GM12864 (cell line): ENCODE measurements around the gene KCNT2.

Experiments used
- DNase-seq: peaks from one replicate; pipeline ENCODE4 v3.0.0-alpha.2; 2011; ENCODE audit warnings: low read depth
- H3K4me3 ChIP-seq: 2 replicates; pipeline ENCODE4 v1.5.1; 2011; ENCODE audit warnings: mild to moderate bottlenecking, low read depth, low read length, control low read depth
- TF ChIP-seq, protein P1 (sequence below): IDR thresholded peaks from 2 replicates; pipeline ENCODE4 v1.5.1; 2011; ENCODE audit warnings: low read depth, mild to moderate bottlenecking, moderate library complexity, low read length, control low read depth, inconsistent platforms; ENCODE audit errors: missing control alignments

KCNT2 gene

GRCh38 chr1:196501760-196502428 lies 106.3 kb downstream of the KCNT2 start:
- TF ChIP-seq, protein P1, sequence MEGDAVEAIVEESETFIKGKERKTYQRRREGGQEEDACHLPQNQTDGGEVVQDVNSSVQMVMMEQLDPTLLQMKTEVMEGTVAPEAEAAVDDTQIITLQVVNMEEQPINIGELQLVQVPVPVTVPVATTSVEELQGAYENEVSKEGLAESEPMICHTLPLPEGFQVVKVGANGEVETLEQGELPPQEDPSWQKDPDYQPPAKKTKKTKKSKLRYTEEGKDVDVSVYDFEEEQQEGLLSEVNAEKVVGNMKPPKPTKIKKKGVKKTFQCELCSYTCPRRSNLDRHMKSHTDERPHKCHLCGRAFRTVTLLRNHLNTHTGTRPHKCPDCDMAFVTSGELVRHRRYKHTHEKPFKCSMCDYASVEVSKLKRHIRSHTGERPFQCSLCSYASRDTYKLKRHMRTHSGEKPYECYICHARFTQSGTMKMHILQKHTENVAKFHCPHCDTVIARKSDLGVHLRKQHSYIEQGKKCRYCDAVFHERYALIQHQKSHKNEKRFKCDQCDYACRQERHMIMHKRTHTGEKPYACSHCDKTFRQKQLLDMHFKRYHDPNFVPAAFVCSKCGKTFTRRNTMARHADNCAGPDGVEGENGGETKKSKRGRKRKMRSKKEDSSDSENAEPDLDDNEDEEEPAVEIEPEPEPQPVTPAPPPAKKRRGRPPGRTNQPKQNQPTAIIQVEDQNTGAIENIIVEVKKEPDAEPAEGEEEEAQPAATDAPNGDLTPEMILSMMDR, result no peak
- DNase-seq, result no peak
- H3K4me3 ChIP-seq, result no peak overlapping the region

DNA sequence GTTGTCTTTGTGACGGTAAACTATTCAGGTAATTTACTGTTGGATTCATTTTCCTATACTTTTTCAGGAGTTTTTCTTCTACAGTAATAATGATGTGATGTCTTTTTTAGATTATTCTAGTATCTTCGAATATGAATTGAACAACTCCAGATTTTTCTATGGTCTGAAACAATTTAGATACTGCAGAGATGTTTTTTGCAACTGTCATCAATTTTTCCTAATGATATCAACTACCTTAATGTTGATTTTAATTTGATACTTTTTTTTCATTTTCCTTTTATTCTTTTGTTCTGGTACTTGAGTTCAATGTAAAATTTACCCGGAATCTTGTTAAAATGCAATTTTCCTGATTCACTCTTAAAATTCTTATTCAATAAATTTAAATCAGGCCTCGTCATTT lies 110.4 kb downstream of the KCNT2 start:
- no peak for DNase-seq
- H3K4me3 ChIP-seq, result no peak overlapping the region
- TF ChIP-seq, protein P1, result no peak

DNA sequence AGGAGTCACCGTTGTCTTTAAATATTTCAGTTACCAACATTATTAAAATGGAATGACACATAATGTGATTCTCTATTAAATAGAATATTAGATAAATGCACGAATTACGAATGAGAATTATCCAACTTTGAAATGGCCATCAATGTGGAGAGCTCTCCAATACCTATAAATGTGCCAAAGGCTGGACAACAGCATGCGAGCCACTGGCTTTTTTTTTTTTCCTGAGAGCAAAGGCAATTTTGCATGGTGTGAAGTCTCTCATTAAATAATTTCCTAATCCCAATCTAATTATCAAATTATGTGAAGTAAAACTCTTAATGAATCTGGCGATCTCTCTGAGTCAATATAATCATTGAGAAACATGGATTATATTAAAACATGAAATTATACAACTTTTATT lies 113.5 kb downstream of the KCNT2 start:
- H3K4me3 ChIP-seq, result no peak overlapping the region
- DNase-seq, result no peak
- TF ChIP-seq, protein P1, result no peak

GRCh38 chr1:196493881-196494280 lies 114.4 kb downstream of the KCNT2 start:
- TF ChIP-seq, protein P1, result no peak
- H3K4me3 ChIP-seq, result no peak overlapping the region
- no peak for DNase-seq

DNA sequence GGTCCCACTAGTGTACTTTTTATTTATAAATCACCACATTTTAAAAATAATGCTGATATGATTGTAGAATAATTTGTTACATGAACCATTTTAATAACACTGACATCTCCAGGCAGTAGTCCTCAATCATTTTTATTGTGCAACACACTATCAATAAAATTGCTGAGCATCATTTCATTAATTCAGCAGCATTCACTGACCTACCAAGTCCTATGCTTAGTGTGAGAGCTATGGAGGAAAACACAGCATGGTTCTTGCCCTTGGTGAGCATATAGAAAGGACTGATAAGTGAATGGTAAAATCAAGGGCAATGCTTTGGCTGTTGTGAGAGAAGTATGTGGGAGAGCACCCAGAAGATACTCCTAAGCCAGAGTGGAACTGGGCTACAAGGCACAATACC lies 119.7 kb downstream of the KCNT2 start:
- DNase-seq, result no peak
- no peak overlapping the region for H3K4me3 ChIP-seq
- TF ChIP-seq, protein P1, result no peak

GRCh38 chr1:196486346-196486745 lies 121.9 kb downstream of the KCNT2 start:
- TF ChIP-seq, protein P1, result no peak
- no peak for DNase-seq

DNA sequence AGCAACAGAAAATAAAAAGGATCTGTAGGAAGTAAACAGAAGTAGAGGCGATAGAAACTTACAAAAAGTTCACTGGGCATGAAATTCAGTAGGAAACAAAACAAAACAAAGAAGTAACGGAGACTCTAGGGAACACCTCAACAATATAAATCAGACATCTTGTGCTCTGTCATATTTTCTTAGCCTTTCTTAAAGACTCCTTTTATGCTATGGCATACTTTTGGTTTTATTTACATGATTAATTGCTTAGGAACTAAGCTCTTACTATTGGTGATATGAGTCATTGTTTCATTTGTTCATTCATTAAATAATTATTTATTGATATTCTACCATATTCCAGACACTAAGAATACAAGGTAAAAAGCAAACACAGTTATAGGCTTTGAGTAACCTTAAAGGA lies 126.6 kb downstream of the KCNT2 start:
- no peak for DNase-seq
- TF ChIP-seq, protein P1, result no peak
- H3K4me3 ChIP-seq, result no peak overlapping the region

More at GRCh38 chr1:196486346-196486745, 121.9 kb downstream of the KCNT2 start:
- H3K4me3 ChIP-seq, result no peak overlapping the region
